Measurements from ENCODE around the gene BBS12.

Gene BBS12

DNA sequence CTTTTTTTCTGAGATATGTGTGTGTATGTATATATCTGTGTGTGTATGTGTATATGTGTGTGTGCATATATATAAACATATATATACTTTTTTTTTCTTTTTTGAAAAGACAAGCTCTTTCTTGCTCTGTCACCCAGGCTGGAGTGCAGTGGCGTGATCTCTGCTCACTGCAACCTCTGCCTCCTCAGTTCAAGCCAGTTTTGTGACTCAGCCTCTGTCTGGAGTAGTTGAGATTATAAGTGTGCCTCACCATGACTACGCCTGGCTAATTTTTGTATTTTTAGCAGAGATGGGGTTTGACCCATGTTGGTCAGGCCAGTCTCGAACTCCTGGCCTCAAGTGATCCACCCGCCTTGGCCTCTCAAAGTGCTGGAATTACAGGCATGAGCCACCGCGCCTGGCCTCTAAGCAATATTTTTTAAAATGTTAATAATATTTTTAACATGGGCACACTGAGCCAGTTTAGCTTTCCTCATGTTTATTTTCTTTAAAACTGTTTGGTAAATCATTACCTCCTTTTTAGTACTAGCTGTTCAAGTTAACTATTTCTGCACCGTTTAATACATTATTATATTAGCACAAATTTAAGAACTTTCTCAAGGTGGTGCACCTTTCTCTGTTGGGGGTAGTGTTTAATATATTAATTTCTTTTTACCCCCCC, 33.3 kb downstream of the BBS12 start:
- peaks cover 1% of the 10 kb centered on the region for H3K36me3 Mint-ChIP-seq (ENCODE audit: low read depth)
- H3K4me1 Mint-ChIP-seq (ENCODE audit: low read depth): peaks cover 31% of the 10 kb centered on the region
- H3K4me3 Mint-ChIP-seq: no peak overlapping the region
- no peaks in the 10 kb centered on the region for H3K9me3 Mint-ChIP-seq
- H3K27ac Mint-ChIP-seq: peak overlapping the region; percentile 7
- H3K27me3 Mint-ChIP-seq (ENCODE audit: low read depth): no peaks in the 10 kb centered on the region

GRCh38 chr4:122766353-122766705, 33.8 kb downstream of the BBS12 start:
- Mint-ChIP-seq H3K27ac (no peak overlapping the region), H3K9me3 (no peaks in the 10 kb centered on the region), H3K4me3 (no peak overlapping the region), H3K36me3 (ENCODE audit: low read depth) (peaks cover 1% of the 10 kb centered on the region), H3K27me3 (ENCODE audit: low read depth) (no peaks in the 10 kb centered on the region), H3K4me1 (ENCODE audit: low read depth) (peaks cover 28% of the 10 kb centered on the region)

GRCh38 chr4:122766950-122767349, 34.4 kb downstream of the BBS12 start:
- H3K36me3 Mint-ChIP-seq (ENCODE audit: low read depth): peaks cover 1% of the 10 kb centered on the region
- peaks cover 24% of the 10 kb centered on the region for H3K4me1 Mint-ChIP-seq (ENCODE audit: low read depth)
- H3K9me3 Mint-ChIP-seq: no peaks in the 10 kb centered on the region
- no peaks in the 10 kb centered on the region for H3K27me3 Mint-ChIP-seq (ENCODE audit: low read depth)
- H3K27ac Mint-ChIP-seq: no peak overlapping the region
- no peak overlapping the region for H3K4me3 Mint-ChIP-seq

- no peak overlapping the region for H3K27ac Mint-ChIP-seq
- H3K9me3 Mint-ChIP-seq: no peaks in the 10 kb centered on the region
- H3K4me1 Mint-ChIP-seq (ENCODE audit: low read depth): no peaks in the 10 kb centered on the region
Measured at GRCh38 chr4:122771724-122772123, 39.2 kb downstream of the BBS12 start.

DNA sequence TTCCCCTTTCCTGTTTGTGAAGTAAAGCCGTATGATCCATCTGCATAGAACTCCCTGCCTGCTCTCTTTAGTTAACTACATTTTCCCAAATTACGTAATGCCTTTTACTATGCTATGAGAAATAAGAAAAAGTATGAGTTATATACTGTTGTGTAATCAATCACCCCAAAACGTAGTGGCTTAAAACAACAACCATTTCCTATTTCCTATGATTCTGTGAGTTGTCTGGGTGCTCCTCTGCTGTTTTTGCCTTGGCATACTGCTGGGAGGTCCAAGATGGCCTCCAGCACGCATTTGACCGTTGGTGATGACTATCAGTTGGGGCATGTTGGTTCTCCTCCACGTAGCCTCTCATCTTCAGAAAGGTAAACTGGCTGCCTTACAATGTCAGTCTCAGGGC, 39.8 kb downstream of the BBS12 start:
- H3K27me3 Mint-ChIP-seq (ENCODE audit: low read depth): peaks cover 6% of the 10 kb centered on the region
- no peaks in the 10 kb centered on the region for H3K9me3 Mint-ChIP-seq
- no peak overlapping the region for H3K4me3 Mint-ChIP-seq
- peaks cover 1% of the 10 kb centered on the region for H3K36me3 Mint-ChIP-seq (ENCODE audit: low read depth)
- no peak overlapping the region for H3K27ac Mint-ChIP-seq
- no peaks in the 10 kb centered on the region for H3K4me1 Mint-ChIP-seq (ENCODE audit: low read depth)

More at GRCh38 chr4:122771724-122772123, 39.2 kb downstream of the BBS12 start:
- Mint-ChIP-seq H3K4me3 (no peak overlapping the region), H3K36me3 (ENCODE audit: low read depth) (peaks cover 1% of the 10 kb centered on the region), H3K27me3 (ENCODE audit: low read depth) (peaks cover 6% of the 10 kb centered on the region)

GRCh38 chr4:122772986-122773385, 40.5 kb downstream of the BBS12 start:
- Mint-ChIP-seq H3K9me3 (no peaks in the 10 kb centered on the region), H3K4me1 (ENCODE audit: low read depth) (no peaks in the 10 kb centered on the region), H3K4me3 (no peak overlapping the region), H3K36me3 (ENCODE audit: low read depth) (no peaks in the 10 kb centered on the region), H3K27ac (no peak overlapping the region), H3K27me3 (ENCODE audit: low read depth) (peaks cover 6% of the 10 kb centered on the region)

GRCh38 chr4:122775039-122775438, 42.5 kb downstream of the BBS12 start:
- no peaks in the 10 kb centered on the region for H3K4me1 Mint-ChIP-seq (ENCODE audit: low read depth)
- no peaks in the 10 kb centered on the region for H3K36me3 Mint-ChIP-seq (ENCODE audit: low read depth)
- H3K4me3 Mint-ChIP-seq: no peak overlapping the region
- H3K9me3 Mint-ChIP-seq: no peaks in the 10 kb centered on the region
- peaks cover 6% of the 10 kb centered on the region for H3K27me3 Mint-ChIP-seq (ENCODE audit: low read depth)
- no peak overlapping the region for H3K27ac Mint-ChIP-seq

GRCh38 chr4:122775987-122776836, 43.7 kb downstream of the BBS12 start:
- peaks cover 6% of the 10 kb centered on the region for H3K27me3 Mint-ChIP-seq (ENCODE audit: low read depth)
- no peak overlapping the region for H3K27ac Mint-ChIP-seq
- H3K4me3 Mint-ChIP-seq: no peak overlapping the region
- no peaks in the 10 kb centered on the region for H3K9me3 Mint-ChIP-seq
- H3K36me3 Mint-ChIP-seq (ENCODE audit: low read depth): no peaks in the 10 kb centered on the region
- H3K4me1 Mint-ChIP-seq (ENCODE audit: low read depth): no peaks in the 10 kb centered on the region

DNA sequence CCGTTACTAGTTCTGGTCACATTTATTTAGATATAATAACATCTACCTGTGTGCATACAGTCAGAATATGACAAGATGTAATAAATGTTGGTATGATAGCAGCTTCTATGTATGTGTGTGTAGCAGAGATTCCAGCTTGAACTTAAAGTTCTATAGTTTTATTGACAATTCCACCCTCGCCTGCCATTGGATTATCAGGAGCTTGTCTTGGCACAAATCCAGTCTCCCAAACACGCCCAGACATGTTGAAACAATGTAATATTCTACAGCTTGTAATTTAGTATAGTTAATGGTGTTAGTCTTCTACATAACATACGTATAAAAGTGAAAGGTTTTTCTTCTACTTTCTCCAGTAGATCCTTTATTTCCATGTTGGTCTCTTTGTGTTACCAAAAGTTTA, 44.4 kb downstream of the BBS12 start:
- H3K27me3 Mint-ChIP-seq (ENCODE audit: low read depth): peaks cover 10% of the 10 kb centered on the region
- H3K4me1 Mint-ChIP-seq (ENCODE audit: low read depth): no peaks in the 10 kb centered on the region
- no peaks in the 10 kb centered on the region for H3K36me3 Mint-ChIP-seq (ENCODE audit: low read depth)
- H3K9me3 Mint-ChIP-seq: no peaks in the 10 kb centered on the region
- no peak overlapping the region for H3K4me3 Mint-ChIP-seq
- H3K27ac Mint-ChIP-seq: no peak overlapping the region

DNA sequence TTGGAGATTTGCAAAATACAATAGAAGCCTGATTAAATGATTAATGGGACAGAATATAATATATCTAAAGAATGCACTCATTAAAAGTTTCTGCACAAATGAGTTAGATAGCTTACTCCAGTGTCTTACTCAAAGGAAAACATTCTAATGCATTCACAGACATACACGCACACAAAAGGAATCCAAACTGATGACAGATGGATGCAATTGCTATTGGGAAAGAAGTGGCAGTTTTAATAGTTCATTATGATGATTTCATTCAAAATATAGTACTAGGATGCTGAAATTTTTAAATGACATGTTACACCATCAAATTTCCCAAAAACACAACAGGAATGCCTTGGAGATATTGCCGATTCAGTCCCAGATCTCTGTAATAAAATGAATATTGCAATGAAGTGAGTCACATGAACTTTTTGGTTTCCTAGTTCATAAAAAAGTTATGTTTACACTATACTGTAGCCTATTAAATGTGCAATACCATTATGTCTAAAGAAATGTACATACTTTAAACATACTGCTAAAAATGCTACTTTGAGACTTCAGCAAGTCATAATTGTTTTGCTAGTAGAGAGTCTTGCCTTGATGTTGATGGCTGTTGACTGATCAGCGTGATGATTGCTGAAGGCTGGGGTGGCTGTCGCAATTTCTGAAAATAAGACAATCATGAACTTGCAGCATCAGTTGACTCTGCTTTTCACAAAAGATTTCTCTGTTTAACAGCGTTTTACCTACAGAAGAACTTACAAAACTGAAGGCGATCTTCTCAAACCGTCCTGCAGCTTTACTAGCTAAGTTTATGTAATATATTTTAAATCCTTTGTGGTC, 45.6 kb downstream of the BBS12 start:
- H3K9me3 Mint-ChIP-seq: no peaks in the 10 kb centered on the region
- peaks cover 1% of the 10 kb centered on the region for H3K4me1 Mint-ChIP-seq (ENCODE audit: low read depth)
- H3K36me3 Mint-ChIP-seq (ENCODE audit: low read depth): no peaks in the 10 kb centered on the region
- H3K4me3 Mint-ChIP-seq: no peak overlapping the region
- H3K27ac Mint-ChIP-seq: no peak overlapping the region
- peaks cover 14% of the 10 kb centered on the region for H3K27me3 Mint-ChIP-seq (ENCODE audit: low read depth)

DNA sequence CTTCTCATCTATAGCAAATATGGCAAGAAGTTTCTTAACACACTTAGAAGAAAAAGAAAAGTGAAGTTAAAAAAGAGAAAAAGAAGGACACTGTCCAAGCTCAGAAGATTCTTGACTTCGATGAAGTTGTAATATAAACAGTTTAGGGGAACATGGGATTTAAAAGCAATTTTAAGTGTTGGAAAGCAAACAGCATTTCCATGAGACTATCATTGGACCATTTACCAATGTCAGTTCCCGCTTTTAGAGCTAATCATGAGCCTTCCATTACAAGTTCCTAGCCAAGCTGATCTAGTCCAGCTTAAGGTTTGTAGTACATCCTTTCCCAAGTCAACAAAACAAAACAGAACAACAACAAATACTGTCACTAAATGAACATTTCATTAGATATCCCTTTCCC, 49.0 kb downstream of the BBS12 start:
- H3K4me3 Mint-ChIP-seq: no peak overlapping the region

GRCh38 chr4:122783301-122784215, 51.1 kb downstream of the BBS12 start:
- H3K4me3 Mint-ChIP-seq: no peak overlapping the region
- peaks cover 30% of the 10 kb centered on the region for H3K4me1 Mint-ChIP-seq (ENCODE audit: low read depth)
- peaks cover 5% of the 10 kb centered on the region for H3K36me3 Mint-ChIP-seq (ENCODE audit: low read depth)
- H3K27ac Mint-ChIP-seq: no peak overlapping the region
- H3K9me3 Mint-ChIP-seq: peaks cover 13% of the 10 kb centered on the region
- H3K27me3 Mint-ChIP-seq (ENCODE audit: low read depth): peaks cover 11% of the 10 kb centered on the region

More for the DNA sequence above, 49.0 kb downstream of the BBS12 start:
- Mint-ChIP-seq H3K27me3 (ENCODE audit: low read depth) (peaks cover 11% of the 10 kb centered on the region), H3K4me1 (ENCODE audit: low read depth) (peaks cover 28% of the 10 kb centered on the region), H3K27ac (no peak overlapping the region), H3K9me3 (peaks cover 13% of the 10 kb centered on the region), H3K36me3 (ENCODE audit: low read depth) (peaks cover 5% of the 10 kb centered on the region)

DNA sequence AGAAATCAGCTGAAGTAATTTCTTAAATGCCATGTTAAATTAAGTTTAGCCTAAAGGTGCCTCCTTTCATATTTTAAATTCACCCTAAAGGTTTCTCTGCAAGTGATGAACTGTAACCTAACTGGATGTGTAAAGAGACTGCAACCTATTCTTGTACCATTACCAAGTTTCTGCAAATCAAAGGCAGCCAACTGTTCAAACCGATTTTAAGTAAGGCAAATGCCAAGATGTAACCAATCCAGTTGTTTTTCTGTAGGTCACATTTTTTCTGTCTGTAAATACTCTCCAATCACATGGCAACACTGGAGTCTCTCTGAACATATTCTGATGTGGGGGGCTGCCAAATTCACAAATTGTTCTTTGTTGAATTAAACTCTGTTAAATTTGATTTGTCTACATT, 51.8 kb downstream of the BBS12 start:
- Mint-ChIP-seq H3K27ac (no peak overlapping the region), H3K36me3 (ENCODE audit: low read depth) (peaks cover 5% of the 10 kb centered on the region), H3K4me3 (no peak overlapping the region), H3K27me3 (ENCODE audit: low read depth) (peaks cover 11% of the 10 kb centered on the region), H3K4me1 (ENCODE audit: low read depth) (peaks cover 30% of the 10 kb centered on the region), H3K9me3 (peaks cover 13% of the 10 kb centered on the region)

DNA sequence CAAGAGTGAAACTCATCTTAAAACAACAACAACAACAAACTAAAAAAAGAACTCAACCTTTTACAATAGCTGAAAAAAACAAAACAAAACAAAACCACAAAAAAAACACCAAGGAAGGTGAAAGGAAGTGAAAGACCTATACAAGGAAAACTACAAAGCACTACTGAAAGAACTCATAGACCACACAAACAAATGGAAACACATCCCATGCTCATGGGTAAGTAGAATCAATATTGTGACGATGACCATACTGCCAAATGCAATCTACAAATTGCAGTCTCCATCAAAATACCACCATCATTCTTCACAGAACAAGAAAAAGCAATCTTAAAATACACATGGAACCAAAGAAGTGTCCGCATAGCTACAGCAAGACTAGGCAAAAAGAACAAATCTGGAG, 52.6 kb downstream of the BBS12 start:
- H3K27me3 Mint-ChIP-seq (ENCODE audit: low read depth): peaks cover 11% of the 10 kb centered on the region
- H3K4me1 Mint-ChIP-seq (ENCODE audit: low read depth): peaks cover 30% of the 10 kb centered on the region
- peak overlapping the region; percentile 38 for H3K27ac Mint-ChIP-seq
- H3K36me3 Mint-ChIP-seq (ENCODE audit: low read depth): peaks cover 5% of the 10 kb centered on the region
- peaks cover 13% of the 10 kb centered on the region for H3K9me3 Mint-ChIP-seq
- H3K4me3 Mint-ChIP-seq: peak overlapping the region; percentile 50

Data from T-helper 1 cell treated with Interleukin-12 subunit alpha and Interleukin-12 subunit beta and Interleukin-4 antibody, amounts not matched to agents 30 μg/mL and 1 μg/mL, for 36 hours (primary cell).